Neural cell (in vitro differentiated cells): Measurements from ENCODE around the gene CNTN4. TPM values are rescaled to one million over a fixed set of nuclear protein-coding genes. Genes with fewer than 3 reads are reported as not detected.

Experiments used
- H2AFZ ChIP-seq: fragments of 200-600, 300-800 bp; sonication (generic), shearing (Covaris generic); 2 replicates; pipeline ENCODE4 v1.6.0; 2014; ENCODE audit warnings: low read depth, mild to moderate bottlenecking, antibody characterized with exemption, low read length, moderate library complexity
- H3F3A ChIP-seq: fragments of 200-600 bp; shearing (Covaris generic); 2 replicates; pipeline ENCODE4 v1.6.1; 2016; ENCODE audit warnings: mild to moderate bottlenecking, moderate library complexity, mixed read lengths, antibody characterized with exemption, low read length; ENCODE audit not compliant: insufficient read depth, poor library complexity, severe bottlenecking
- H3K27ac ChIP-seq: fragments of 200-600, 300-800 bp; sonication (generic), shearing (Covaris generic); 2 replicates; pipeline ENCODE4 v1.5.1; 2014; ENCODE audit warnings: mild to moderate bottlenecking, low read length, moderate library complexity
- H3K27me3 ChIP-seq: fragments of 300-800, 200-600 bp; sonication (generic), shearing (Covaris generic); 2 replicates; pipeline ENCODE4 v1.6.0; 2014; ENCODE audit warnings: mild to moderate bottlenecking, low read depth, low read length, moderate library complexity; ENCODE audit not compliant: insufficient read depth
- H3K36me3 ChIP-seq: fragments of 300-800, 200-600 bp; sonication (generic), shearing (Covaris generic); 2 replicates; pipeline ENCODE4 v1.5.1; 2014; ENCODE audit warnings: mild to moderate bottlenecking, antibody characterized with exemption, low read length, moderate library complexity; ENCODE audit not compliant: insufficient read depth
- H3K4me2 ChIP-seq: fragments of 300-800, 200-600 bp; sonication (generic), shearing (Covaris generic); 2 replicates; pipeline ENCODE4 v1.6.0; 2014; ENCODE audit warnings: mild to moderate bottlenecking, low read length
- H3K4me3 ChIP-seq: fragments of 300-800, 200-600 bp; sonication (generic), shearing (Covaris generic); 2 replicates; pipeline ENCODE4 v1.5.1; 2014; ENCODE audit warnings: mild to moderate bottlenecking, low read length, moderate library complexity
- H3K79me2 ChIP-seq: fragments of 200-600 bp; shearing (Covaris generic); replicated peaks from 2 replicates; pipeline ENCODE4 v1.6.0; 2014; ENCODE audit warnings: mild to moderate bottlenecking, low read length, moderate library complexity; ENCODE audit not compliant: insufficient read depth
- H3K9ac ChIP-seq: fragments of 300-800, 200-600 bp; sonication (generic), shearing (Covaris generic); 2 replicates; pipeline ENCODE4 v1.6.1; 2016; ENCODE audit warnings: mild to moderate bottlenecking, low read length, mixed read lengths
- H3K9me2 ChIP-seq: fragments of 200-600 bp; shearing (Covaris generic); 2 replicates; pipeline ENCODE4 v1.6.1; 2016; ENCODE audit warnings: mild to moderate bottlenecking, low read length, mixed read lengths; ENCODE audit not compliant: insufficient read depth
- H3K9me3 ChIP-seq: fragments of 200-600, 300-800 bp; sonication (generic), shearing (Covaris generic); 2 replicates; pipeline ENCODE4 v1.6.1; 2016; ENCODE audit warnings: mild to moderate bottlenecking, mixed run types, low read length, moderate library complexity, mixed read lengths
- H4K20me1 ChIP-seq: fragments of 200-600 bp; shearing (Covaris generic); 2 replicates; pipeline ENCODE4 v1.6.1; 2016; ENCODE audit warnings: mild to moderate bottlenecking, mixed run types; ENCODE audit not compliant: insufficient read depth
- CTCF ChIP-seq: fragments of 450-650 bp; IDR thresholded peaks from 2 replicates; pipeline ENCODE4 v1.5.1; 2014; ENCODE audit warnings: antibody characterized with exemption, mild to moderate bottlenecking, moderate library complexity; ENCODE audit not compliant: poor library complexity, severe bottlenecking
- EP300 ChIP-seq: fragments of 450-650 bp; conservative IDR thresholded peaks from 2 replicates; pipeline ENCODE4 v1.6.1; 2014; ENCODE audit warnings: antibody characterized with exemption, mild to moderate bottlenecking, moderate library complexity; ENCODE audit not compliant: poor library complexity, severe bottlenecking
- EZH2 ChIP-seq: fragments of 200-600, 300-800 bp; shearing (Covaris generic), sonication (generic); IDR thresholded peaks from 2 replicates; pipeline ENCODE4 v1.6.1; 2014; ENCODE audit warnings: antibody characterized with exemption, low read length, borderline replicate concordance, mild to moderate bottlenecking; ENCODE audit not compliant: insufficient read depth, poor library complexity, severe bottlenecking
- MXI1 ChIP-seq: fragments of 450-650 bp; conservative IDR thresholded peaks from 2 replicates; pipeline ENCODE4 v1.6.1; 2014; ENCODE audit warnings: antibody characterized with exemption, mild to moderate bottlenecking; ENCODE audit not compliant: poor library complexity, severe bottlenecking
- POLR2AphosphoS5 ChIP-seq: IDR thresholded peaks from 2 replicates; pipeline ENCODE4 v1.6.1; 2012
- RAD21 ChIP-seq: fragments of 450-650 bp; conservative IDR thresholded peaks from 2 replicates; pipeline ENCODE4 v1.6.1; 2014; ENCODE audit warnings: antibody characterized with exemption, mild to moderate bottlenecking, moderate library complexity
- REST ChIP-seq: IDR thresholded peaks from 2 replicates; pipeline ENCODE4 v1.6.1; 2012; ENCODE audit warnings: borderline replicate concordance
- SMC3 ChIP-seq: fragments of 450-650 bp; conservative IDR thresholded peaks from 2 replicates; pipeline ENCODE4 v1.6.1; 2014; ENCODE audit warnings: antibody characterized with exemption, mild to moderate bottlenecking, moderate library complexity; ENCODE audit not compliant: poor library complexity
- TAF1 ChIP-seq: IDR thresholded peaks from 2 replicates; pipeline ENCODE4 v1.6.1; 2012; ENCODE audit warnings: low read depth
- polyA plus RNA-seq: library from polyadenylated mRNA; depleted of rRNA; stranded (reverse); fragments of >200 nt; gene quantifications from 2 replicates; pipeline ENCODE4 v1.2.3, GENCODE V29; 2014

The CNTN4 gene
- polyA plus RNA-seq, 1 donor from 2014 or later, result 10.6 TPM

- Histone ChIP-seq H3K79me2 (no peaks in the 10 kb centered on the region), H3K27ac (no peak overlapping the region), H3K4me3 (no peak overlapping the region), H3K27me3 (no peaks in the 10 kb centered on the region), H3K9ac (no peak overlapping the region), H3K4me2 (no peak overlapping the region), H2AFZ (no peak overlapping the region), H3K36me3 (no peaks in the 10 kb centered on the region), H3K9me2 (no peaks in the 10 kb centered on the region), H3F3A (no peaks in the 10 kb centered on the region), H3K9me3 (no peaks in the 10 kb centered on the region), H4K20me1 (no peaks in the 10 kb centered on the region)
- TF ChIP-seq SMC3 (no peak), EP300 (no peak), TAF1 (no peak), RAD21 (no peak), POLR2AphosphoS5 (no peak)
Measured at GRCh38 chr3:2923390-2923789, 824.7 kb downstream of the CNTN4 start.

GRCh38 chr3:2927259-2927658 is 828.6 kb downstream of the CNTN4 start:
- Histone ChIP-seq H3K4me2 (no peak overlapping the region), H2AFZ (no peak overlapping the region), H3K36me3 (no peaks in the 10 kb centered on the region), H3K9me2 (no peaks in the 10 kb centered on the region), H3K9me3 (no peaks in the 10 kb centered on the region), H3F3A (no peaks in the 10 kb centered on the region), H3K9ac (no peak overlapping the region), H3K79me2 (no peaks in the 10 kb centered on the region), H3K27me3 (no peaks in the 10 kb centered on the region), H4K20me1 (no peaks in the 10 kb centered on the region), H3K4me3 (no peak overlapping the region), H3K27ac (no peak overlapping the region)
- TF ChIP-seq CTCF, result no peak
- TF ChIP-seq EP300, result no peak
- TF ChIP-seq EZH2, result no peak
- TF ChIP-seq SMC3, result no peak
- TF ChIP-seq REST, result no peak
- no peak for TF ChIP-seq MXI1
- TF ChIP-seq POLR2AphosphoS5, result no peak
- TF ChIP-seq RAD21, result no peak
- TF ChIP-seq TAF1, result no peak

GRCh38 chr3:2929574-2929973 is 830.9 kb downstream of the CNTN4 start:
- H3K27ac ChIP-seq, result no peak overlapping the region
- no peaks in the 10 kb centered on the region for H3K36me3 ChIP-seq
- H3K9ac ChIP-seq, result no peak overlapping the region
- H3F3A ChIP-seq, result no peaks in the 10 kb centered on the region
- H2AFZ ChIP-seq, result no peak overlapping the region
- H3K4me3 ChIP-seq, result no peak overlapping the region
- no peaks in the 10 kb centered on the region for H3K9me2 ChIP-seq
- H3K9me3 ChIP-seq, result no peaks in the 10 kb centered on the region
- H3K27me3 ChIP-seq, result no peaks in the 10 kb centered on the region
- no peaks in the 10 kb centered on the region for H3K79me2 ChIP-seq
- TF ChIP-seq CTCF (no peak), MXI1 (no peak), EZH2 (no peak), POLR2AphosphoS5 (no peak), REST (no peak), RAD21 (no peak), SMC3 (no peak), EP300 (no peak), TAF1 (no peak)
- H3K4me2 ChIP-seq, result no peak overlapping the region
- no peaks in the 10 kb centered on the region for H4K20me1 ChIP-seq
